ENCODE results near the gene GOLGA8T. TPM values are rescaled to one million over a fixed set of nuclear protein-coding genes. Genes with fewer than 3 reads are reported as not detected.
"Not testable (repeated sequence)": the region's sequence is repeated elsewhere in the genome, so short reads cannot be mapped to it uniquely, and the experiment has no call there.

Gene GOLGA8T
- total RNA-seq, 1 donor from 2014 or later, result not detected

GRCh38 chr15:30191639-30192038 lies 56.8 kb downstream of the GOLGA8T start:
- not testable (repeated sequence) for DNase-seq (ENCODE audit: low read depth)

DNA sequence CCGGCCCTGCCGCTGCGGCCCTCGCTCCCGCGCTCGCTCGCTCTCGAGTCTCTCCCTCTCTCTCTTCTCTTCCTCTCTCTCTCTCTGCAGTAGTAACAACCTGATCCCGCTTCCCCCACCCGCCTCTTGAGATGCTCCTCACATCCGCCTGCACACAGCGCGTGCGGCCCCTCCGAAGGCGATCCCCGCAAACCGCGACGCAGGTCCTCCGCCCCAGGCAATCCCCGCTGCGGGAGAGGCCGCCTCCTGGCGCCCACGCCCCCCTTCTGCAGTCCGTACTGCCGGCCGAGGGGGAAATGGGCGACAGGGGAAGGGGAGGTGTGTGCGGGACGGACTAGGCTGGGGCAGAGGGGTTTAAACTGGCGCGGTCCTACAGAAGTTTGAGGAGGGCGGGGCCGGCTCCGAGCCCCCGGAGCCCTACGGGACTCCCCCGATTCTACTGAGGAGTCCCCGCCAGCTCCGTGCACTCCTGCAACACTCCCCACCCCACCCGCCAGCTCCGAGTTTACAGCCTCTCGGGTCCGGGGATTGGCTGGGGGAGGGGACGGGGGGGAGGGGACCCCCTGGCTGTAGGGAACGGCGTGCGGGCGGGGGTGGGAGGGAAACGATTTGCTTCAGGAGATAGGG lies 57.4 kb downstream of the GOLGA8T start:
- not testable (repeated sequence) for DNase-seq (ENCODE audit: low read depth)

DNA sequence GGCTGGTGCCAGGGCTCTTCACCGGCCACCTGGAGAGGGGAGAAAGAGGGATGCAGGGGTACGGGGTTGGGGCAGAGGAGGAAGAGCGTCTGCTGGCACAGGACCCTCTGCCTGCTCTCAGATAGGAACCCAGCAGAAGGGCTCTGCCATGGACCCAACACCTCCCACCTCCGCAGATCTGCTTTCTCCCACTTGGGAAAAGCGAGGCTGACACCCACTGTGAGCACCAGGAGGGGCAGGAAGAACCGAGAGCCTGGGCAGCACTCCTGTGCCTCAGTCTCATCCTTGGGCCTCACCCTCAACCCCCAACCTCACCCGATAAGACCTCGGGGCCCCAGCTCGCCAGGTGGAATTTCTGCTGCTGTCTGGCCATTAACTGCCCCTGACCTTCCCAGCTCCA lies 58.0 kb downstream of the GOLGA8T start:
- DNase-seq (ENCODE audit: low read depth), result not testable (repeated sequence)

Other genes starting within 250 kb of the GOLGA8T start
- not detected in 2 replicates for gene GOLGA8J, start 52.1 kb upstream of the GOLGA8T start, total RNA-seq

All from myocyte (in vitro differentiated cells).